Measurements from ENCODE around the gene MPHOSPH6. TPM values are rescaled to one million over a fixed set of nuclear protein-coding genes. Genes with fewer than 3 reads are reported as not detected.
"Not testable (repeated sequence)": the region's sequence is repeated elsewhere in the genome, so short reads cannot be mapped to it uniquely, and the experiment has no call there.

Gene MPHOSPH6
- total and polyA plus RNA-seq, 2 of the 13 experiments (the other 11 are each of a cell fraction or from before 2014, with no cell fraction given) = 28.4 to 76.4 TPM

DNA sequence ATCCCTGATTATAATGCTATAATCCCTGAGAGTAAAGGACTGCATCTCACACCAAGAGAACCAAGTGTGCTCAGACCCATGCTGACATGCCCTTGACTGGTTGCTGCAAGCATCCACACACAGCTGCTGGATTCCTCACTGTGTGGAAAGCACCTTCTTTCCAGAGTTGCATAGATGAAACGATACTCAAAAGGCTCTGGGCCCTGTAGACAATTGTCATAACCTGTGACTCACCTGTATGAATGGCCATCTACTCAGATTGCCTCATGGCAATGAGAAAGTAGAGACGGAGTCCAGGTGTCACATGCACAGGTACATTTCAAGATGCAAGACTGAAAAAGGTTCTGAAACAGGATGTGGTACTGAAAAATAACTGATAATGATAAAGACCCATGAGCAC, 58.1 kb downstream of the MPHOSPH6 start:
- no peak overlapping the region for H3K4me3 ChIP-seq (replicated peaks in 1 of 3; ENCODE audit: insufficient read depth in 1 of 3, low read depth in 2 of 3, low read length in 3 of 3)
- no peaks in the 10 kb centered on the region for H3K36me3 ChIP-seq (replicated peaks in 1 of 2; ENCODE audit: control insufficient read depth in 1 of 2, insufficient read depth in 2 of 2, low read length in 2 of 2)
- TF ChIP-seq, protein P1, sequence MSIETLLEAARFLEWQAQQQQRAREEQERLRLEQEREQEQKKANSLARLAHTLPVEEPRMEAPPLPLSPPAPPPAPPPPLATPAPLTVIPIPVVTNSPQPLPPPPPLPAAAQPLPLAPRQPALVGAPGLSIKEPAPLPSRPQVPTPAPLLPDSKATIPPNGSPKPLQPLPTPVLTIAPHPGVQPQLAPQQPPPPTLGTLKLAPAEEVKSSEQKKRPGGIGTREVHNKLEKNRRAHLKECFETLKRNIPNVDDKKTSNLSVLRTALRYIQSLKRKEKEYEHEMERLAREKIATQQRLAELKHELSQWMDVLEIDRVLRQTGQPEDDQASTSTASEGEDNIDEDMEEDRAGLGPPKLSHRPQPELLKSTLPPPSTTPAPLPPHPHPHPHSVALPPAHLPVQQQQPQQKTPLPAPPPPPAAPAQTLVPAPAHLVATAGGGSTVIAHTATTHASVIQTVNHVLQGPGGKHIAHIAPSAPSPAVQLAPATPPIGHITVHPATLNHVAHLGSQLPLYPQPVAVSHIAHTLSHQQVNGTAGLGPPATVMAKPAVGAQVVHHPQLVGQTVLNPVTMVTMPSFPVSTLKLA (IDR thresholded peaks at IDR 0.05) = peak; percentile 39
- TF ChIP-seq SRY (CRISPR knock-in tag; IDR thresholded peaks at IDR 0.05) = no peak
- H3K79me2 ChIP-seq (ENCODE audit: insufficient read depth, low read length) = no peaks in the 10 kb centered on the region
- H3K4me2 ChIP-seq (ENCODE audit: low read depth, low read length) = no peak overlapping the region
- peaks cover 12% of the 10 kb centered on the region for H3K4me1 ChIP-seq (ENCODE audit: insufficient read depth, low read length)
- ChIA-PET CTCF (ENCODE audit: low intra/inter-chr PET ratio, low total read pairs) (no interaction called here), POLR2A (no interaction called here)
- FAIRE-seq = no peak
- peak; percentile 53 for ATAC-seq
- DNase-seq (ENCODE audit: low spot score) = no peak
- H3K27me3 ChIP-seq (ENCODE audit: control insufficient read depth in 1 of 2, insufficient read depth in 2 of 2, low read length in 2 of 2) = no peaks in the 10 kb centered on the region
- no peak overlapping the region for H3K9ac ChIP-seq (ENCODE audit: insufficient read depth, low read depth, low read length)
- H3K27ac ChIP-seq (ENCODE audit: extremely low read length, insufficient read depth, low read length) = no peak overlapping the region
- intact Hi-C loops (cut with micrococcal nuclease; ENCODE audit: unreplicated experiment) = no loop called here
- BruUV-seq (replicated peaks) = no TSS peak
- in situ Hi-C loops (cut with HindIII; ENCODE audit: extremely low pct_ligation_motif_present, low pct_unique_long_range_greater_than_20kb) = no loop called here
- no peaks in the 10 kb centered on the region for H3K9me3 ChIP-seq (ENCODE audit: low read length)
- H4K20me1 ChIP-seq (ENCODE audit: insufficient read depth, low read length) = no peaks in the 10 kb centered on the region
- WGBS (ENCODE audit: low lambda C conversion rate) = 18% methylated on average over 2 of the region's 2 CpGs
- H2AFZ ChIP-seq (ENCODE audit: low read length) = no peak overlapping the region

- POLR2A ChIA-PET; FAIRE-seq; CTCF ChIA-PET (ENCODE audit: low intra/inter-chr PET ratio, low total read pairs): not testable (repeated sequence)
These were observed 60.8 kb downstream of the MPHOSPH6 start for GRCh38 chr16:82109266-82109665.

More at GRCh38 chr16:82109266-82109665, 60.8 kb downstream of the MPHOSPH6 start:
- H3K9me3 ChIP-seq (ENCODE audit: low read length); H2AFZ ChIP-seq (ENCODE audit: low read length); ATAC-seq; H3K4me3 ChIP-seq (replicated peaks in 1 of 3; ENCODE audit: insufficient read depth in 1 of 3, low read depth in 2 of 3, low read length in 3 of 3); intact Hi-C loops (cut with micrococcal nuclease; ENCODE audit: unreplicated experiment); H3K79me2 ChIP-seq (ENCODE audit: insufficient read depth, low read length); H3K27ac ChIP-seq (ENCODE audit: extremely low read length, insufficient read depth, low read length); BruUV-seq (replicated peaks); H3K4me2 ChIP-seq (ENCODE audit: low read depth, low read length); H3K27me3 ChIP-seq (ENCODE audit: control insufficient read depth in 1 of 2, insufficient read depth in 2 of 2, low read length in 2 of 2); H3K9ac ChIP-seq (ENCODE audit: insufficient read depth, low read depth, low read length); DNase-seq (ENCODE audit: low spot score); in situ Hi-C loops (cut with HindIII; ENCODE audit: extremely low pct_ligation_motif_present, low pct_unique_long_range_greater_than_20kb); H3K36me3 ChIP-seq (replicated peaks in 1 of 2; ENCODE audit: control insufficient read depth in 1 of 2, insufficient read depth in 2 of 2, low read length in 2 of 2); H4K20me1 ChIP-seq (ENCODE audit: insufficient read depth, low read length): not testable (repeated sequence)
- 72% methylated on average over 3 of the region's 3 CpGs for WGBS (ENCODE audit: low lambda C conversion rate)
- H3K4me1 ChIP-seq (ENCODE audit: insufficient read depth, low read length) = peaks cover 12% of the 10 kb centered on the region

Measured in HepG2 (cell line).